ENCODE measurements around the gene RASSF5. TPM values are rescaled to one million over a fixed set of nuclear protein-coding genes. Genes with fewer than 3 reads are reported as not detected.
A peak's percentile ranks its signal among the peaks of the same experiment; 100 is the strongest.

RASSF5 gene
- total and polyA plus RNA-seq, 9 of the 15 experiments (the other 6 are each of a cell fraction or from before 2014, with no cell fraction given) = 6.1 to 41.0 (median 25.2) TPM

DNA sequence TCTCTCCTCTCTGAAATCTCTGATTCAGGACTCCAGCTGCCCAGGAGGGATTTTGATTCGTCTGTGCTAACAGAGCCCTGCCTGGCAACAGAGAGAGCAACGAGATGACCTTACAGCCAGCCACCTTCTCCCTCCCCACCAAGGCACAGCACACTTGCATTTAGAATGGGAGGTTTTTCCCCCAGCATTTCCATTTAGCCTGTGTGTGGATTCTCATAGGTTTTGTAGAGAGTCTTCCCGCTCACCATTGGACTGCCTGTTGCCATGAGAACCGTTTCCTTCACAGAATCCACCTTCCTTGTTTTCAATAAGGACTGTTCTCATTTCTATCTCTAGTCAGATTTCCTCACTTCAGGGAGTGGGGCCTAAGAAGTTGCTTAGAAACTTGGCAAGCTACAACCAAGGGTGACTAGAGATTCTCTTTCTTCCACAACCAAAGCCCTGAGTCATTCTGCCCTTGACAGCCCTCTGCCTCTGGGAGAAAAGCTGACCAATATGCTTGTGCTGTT, 42.8 kb upstream of the RASSF5 start (continued):
- TF ChIP-seq MYNN (IDR thresholded peaks at IDR 0.05) (no peak), MYNN (CRISPR knock-in tag; IDR thresholded peaks at IDR 0.05) (no peak), BDP1 (IDR thresholded peaks at IDR 0.05; ENCODE audit: insufficient read depth, insufficient read length) (no peak), BCOR (IDR thresholded peaks at IDR 0.05) (no peak), BCL6 (CRISPR knock-in tag; IDR thresholded peaks at IDR 0.05) (no peak), ZNF551 (CRISPR knock-in tag; IDR thresholded peaks at IDR 0.05) (no peak), SMARCE1 (IDR thresholded peaks at IDR 0.05) (no peak), RFX7 (CRISPR knock-in tag; IDR thresholded peaks at IDR 0.05) (no peak), FOSL1 (tag; conservative IDR thresholded peaks at IDR 0.05) (0 out of 2 replicates have a peak, but pooled peaks have one; percentile 37), TRIM24 (IDR thresholded peaks at IDR 0.05) (no peak), GTF2A2 (tag; IDR thresholded peaks at IDR 0.05) (no peak), NEUROD1 (IDR thresholded peaks at IDR 0.05; ENCODE audit: borderline replicate concordance, low read depth, low read length, partially characterized antibody) (no peak), ZNF586 (CRISPR knock-in tag; conservative IDR thresholded peaks at IDR 0.05) (no peak), JUND (IDR thresholded peaks at IDR 0.05; ENCODE audit: borderline replicate concordance, low read depth, low read length) (no peak), JUND (tag; IDR thresholded peaks at IDR 0.05; ENCODE audit: borderline replicate concordance, low read depth, low read length) (peak; percentile 30; the same call in 1 of the 3 replicates), ZNF584 (CRISPR knock-in tag; IDR thresholded peaks at IDR 0.05; ENCODE audit: low read depth) (no peak), MAFF (IDR thresholded peaks at IDR 0.05; ENCODE audit: low read length) (peak; percentile 77), HDAC2 (IDR thresholded peaks at IDR 0.05) (peak; percentile 24; the same call in 1 of the 2 replicates), POLR2AphosphoS2 (IDR thresholded peaks at IDR 0.05; ENCODE audit: low read length) (no peak), NFATC3 (IDR thresholded peaks at IDR 0.05) (no peak), ZHX1 (conservative IDR thresholded peaks at IDR 0.05; ENCODE audit: low read length) (no peak), TCF7 (IDR thresholded peaks at IDR 0.05; ENCODE audit: borderline replicate concordance) (no peak)
- TF ChIP-seq, protein P1, sequence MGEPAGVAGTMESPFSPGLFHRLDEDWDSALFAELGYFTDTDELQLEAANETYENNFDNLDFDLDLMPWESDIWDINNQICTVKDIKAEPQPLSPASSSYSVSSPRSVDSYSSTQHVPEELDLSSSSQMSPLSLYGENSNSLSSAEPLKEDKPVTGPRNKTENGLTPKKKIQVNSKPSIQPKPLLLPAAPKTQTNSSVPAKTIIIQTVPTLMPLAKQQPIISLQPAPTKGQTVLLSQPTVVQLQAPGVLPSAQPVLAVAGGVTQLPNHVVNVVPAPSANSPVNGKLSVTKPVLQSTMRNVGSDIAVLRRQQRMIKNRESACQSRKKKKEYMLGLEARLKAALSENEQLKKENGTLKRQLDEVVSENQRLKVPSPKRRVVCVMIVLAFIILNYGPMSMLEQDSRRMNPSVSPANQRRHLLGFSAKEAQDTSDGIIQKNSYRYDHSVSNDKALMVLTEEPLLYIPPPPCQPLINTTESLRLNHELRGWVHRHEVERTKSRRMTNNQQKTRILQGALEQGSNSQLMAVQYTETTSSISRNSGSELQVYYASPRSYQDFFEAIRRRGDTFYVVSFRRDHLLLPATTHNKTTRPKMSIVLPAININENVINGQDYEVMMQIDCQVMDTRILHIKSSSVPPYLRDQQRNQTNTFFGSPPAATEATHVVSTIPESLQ (CRISPR knock-in tag; IDR thresholded peaks at IDR 0.05) = no peak
- TF ChIP-seq, protein P2, sequence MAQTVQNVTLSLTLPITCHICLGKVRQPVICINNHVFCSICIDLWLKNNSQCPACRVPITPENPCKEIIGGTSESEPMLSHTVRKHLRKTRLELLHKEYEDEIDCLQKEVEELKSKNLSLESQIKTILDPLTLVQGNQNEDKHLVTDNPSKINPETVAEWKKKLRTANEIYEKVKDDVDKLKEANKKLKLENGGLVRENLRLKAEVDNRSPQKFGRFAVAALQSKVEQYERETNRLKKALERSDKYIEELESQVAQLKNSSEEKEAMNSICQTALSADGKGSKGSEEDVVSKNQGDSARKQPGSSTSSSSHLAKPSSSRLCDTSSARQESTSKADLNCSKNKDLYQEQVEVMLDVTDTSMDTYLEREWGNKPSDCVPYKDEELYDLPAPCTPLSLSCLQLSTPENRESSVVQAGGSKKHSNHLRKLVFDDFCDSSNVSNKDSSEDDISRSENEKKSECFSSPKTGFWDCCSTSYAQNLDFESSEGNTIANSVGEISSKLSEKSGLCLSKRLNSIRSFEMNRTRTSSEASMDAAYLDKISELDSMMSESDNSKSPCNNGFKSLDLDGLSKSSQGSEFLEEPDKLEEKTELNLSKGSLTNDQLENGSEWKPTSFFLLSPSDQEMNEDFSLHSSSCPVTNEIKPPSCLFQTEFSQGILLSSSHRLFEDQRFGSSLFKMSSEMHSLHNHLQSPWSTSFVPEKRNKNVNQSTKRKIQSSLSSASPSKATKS (CRISPR knock-in tag; IDR thresholded peaks at IDR 0.05) = no peak
- TF ChIP-seq, protein P3, sequence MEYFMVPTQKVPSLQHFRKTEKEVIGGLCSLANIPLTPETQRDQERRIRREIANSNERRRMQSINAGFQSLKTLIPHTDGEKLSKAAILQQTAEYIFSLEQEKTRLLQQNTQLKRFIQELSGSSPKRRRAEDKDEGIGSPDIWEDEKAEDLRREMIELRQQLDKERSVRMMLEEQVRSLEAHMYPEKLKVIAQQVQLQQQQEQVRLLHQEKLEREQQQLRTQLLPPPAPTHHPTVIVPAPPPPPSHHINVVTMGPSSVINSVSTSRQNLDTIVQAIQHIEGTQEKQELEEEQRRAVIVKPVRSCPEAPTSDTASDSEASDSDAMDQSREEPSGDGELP (CRISPR knock-in tag; IDR thresholded peaks at IDR 0.05; ENCODE audit: borderline replicate concordance) = no peak

Measured in K562 (cell line).